GOT3 (cell line): ENCODE measurements around the gene PLEKHO2.

Experiments used
- DNase-seq: peaks from one replicate; lab custom pipeline; 2025; ENCODE audit warnings: mixed read lengths; lab: John Stamatoyannopoulos, UW

PLEKHO2 gene

DNA sequence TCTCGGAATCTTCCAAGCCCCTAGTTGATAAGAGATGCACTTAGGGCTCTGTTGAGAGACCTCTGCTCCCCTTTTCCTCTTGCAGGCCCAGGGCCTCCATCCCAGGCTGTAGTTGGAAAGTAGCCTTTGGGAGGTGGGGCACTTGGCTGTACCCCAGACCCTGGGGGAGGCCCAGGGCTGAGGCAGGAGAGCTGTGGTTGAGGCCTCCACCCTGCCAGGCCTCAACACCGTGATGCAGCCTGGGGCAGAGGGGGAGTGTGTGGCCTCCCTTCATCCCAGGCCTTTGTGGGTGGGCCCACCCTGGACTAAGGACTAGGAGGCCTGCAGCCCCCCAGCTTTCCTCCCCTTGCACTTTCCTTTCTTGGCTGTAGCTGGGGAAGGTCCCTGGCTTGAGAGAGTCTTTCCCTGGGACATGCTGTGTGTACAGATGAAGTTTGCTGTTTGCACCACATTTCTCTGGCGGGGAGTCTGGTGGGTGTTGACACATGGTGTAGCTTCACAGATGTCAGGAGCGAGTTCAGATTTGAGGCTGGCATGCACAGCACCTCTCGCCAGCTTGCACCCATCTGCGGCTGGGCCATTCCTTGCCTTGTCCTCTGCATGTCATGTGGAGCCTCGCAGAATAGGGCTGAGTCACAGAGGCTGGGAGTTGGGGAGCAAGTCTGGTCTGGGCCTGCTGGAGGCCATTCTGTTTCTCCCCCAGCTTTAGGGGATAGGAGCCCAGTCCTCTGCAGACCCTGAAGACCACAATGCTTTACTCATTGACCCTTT lies 13.7 kb downstream of the PLEKHO2 start:
- DNase-seq, result no peak

DNA sequence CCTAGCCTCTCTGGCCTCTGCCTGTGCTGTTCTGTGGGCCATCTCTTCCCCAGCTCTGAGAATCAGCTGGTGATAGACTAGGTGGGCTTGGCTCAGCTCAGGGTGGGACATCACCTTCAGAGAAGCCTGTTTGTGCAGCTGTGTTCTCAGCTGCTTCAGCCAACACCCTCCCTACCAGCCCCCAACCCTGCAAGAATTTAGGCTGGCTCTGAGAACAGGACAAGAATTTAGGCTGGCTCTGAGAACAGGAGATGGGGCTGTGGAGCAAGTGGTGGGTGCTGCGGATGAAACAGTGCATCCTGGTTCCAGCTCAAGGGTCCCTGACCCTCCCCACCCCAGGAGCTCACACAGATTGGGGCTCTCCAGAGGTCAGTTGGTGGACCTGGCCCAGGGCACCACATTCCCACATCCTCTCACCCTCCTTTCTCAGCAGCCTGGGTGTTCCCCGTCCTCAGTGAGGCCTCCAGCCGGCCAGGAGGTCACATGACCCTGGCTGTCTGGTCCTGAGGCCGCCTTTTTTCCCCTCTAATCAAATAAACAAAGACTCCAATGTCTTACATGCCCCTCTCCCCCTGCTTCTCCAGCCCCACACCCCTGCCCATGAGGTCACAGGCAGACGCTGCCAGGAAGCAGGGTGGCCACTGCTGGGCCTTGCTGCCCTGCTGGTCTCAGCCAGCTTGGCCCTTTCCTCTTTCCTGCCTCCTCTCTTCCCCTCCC lies 14.9 kb downstream of the PLEKHO2 start:
- no peak for DNase-seq

DNA sequence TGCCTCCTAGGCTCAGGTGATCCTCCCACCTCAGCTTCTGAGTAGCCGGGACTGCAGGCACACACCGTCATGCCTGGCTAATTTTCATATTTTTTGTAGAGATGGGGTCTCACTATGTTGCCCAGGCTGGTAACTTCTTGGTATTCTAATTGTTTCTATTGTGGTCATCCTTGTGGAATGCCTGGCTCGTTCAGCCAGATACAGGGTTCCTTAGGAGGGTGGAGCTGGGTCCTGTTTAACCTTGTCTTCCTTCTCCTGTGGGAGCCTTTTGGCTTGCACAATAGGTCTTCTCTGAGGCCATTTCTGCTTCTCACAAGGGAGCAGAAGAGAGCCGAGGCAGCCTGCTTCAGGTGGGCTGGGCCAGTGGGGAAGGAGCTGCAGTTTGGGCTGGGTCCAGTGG lies 15.7 kb downstream of the PLEKHO2 start:
- DNase-seq, result no peak

DNA sequence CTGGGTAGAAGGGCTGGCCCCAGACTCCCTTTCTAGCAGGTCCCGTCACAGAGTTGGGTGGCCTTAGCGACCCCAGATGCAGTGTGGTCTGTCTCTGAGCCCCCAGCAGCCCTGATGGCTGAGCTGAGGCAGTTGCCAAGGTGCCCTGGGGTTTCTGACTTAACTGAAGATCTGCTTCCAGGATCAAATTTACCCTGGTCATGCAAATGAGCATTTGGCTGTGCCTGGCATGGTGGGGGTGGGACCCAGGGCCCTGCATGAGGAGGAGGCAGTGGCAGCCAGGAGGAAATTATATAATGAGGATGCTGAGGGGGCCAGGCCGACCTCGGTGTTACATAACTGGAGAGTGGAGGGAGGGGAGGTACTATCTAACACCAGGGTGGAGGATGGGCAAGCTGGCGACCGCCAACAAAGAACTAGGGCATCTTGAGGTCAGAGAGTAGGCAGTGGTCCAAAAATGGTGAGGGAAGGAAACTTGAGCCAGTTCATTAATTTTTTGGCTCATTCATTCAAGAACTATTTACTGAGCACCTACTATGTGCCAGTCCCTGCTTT lies 16.4 kb downstream of the PLEKHO2 start:
- DNase-seq, result no peak

DNA sequence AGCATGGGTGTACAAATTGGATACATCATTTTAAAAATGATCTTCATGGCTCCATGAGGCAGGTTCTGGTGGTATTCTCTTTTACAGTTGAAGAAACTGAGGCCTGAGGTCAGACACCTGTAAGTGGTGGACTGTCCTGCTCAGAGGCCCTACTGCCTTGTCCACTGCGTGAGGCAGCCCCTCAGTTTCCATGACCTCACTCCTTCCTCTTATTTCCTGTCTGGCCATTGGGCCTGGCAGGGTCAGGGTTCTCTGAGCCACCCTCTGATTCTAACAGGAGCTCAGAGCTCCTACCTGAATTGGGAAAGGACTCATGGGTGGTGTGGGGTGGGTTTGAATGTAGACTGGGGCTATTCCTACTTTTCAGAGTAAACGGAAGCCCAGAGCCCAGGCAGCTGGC lies 17.5 kb downstream of the PLEKHO2 start:
- DNase-seq, result no peak

DNA sequence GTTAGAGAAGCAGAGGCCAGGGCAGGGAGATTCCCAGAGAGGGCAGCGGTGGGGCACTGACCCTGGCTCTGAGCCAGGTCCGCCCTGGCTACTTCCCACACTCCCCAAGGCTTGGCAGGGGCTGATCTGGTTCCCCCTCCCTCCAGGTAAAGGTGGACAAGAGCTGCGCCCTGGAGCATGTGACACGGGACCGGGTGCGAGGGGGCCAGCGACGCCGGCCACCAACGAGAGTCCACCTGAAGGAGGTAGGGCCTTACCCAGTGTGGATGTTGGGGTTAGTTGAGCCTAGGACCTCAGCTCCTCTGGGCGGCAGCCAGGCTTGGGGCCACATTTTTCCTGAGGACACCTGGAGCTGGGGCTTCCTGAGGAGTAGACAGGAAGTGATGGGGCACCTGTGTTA lies 19.6 kb downstream of the PLEKHO2 start:
- no peak for DNase-seq

DNA sequence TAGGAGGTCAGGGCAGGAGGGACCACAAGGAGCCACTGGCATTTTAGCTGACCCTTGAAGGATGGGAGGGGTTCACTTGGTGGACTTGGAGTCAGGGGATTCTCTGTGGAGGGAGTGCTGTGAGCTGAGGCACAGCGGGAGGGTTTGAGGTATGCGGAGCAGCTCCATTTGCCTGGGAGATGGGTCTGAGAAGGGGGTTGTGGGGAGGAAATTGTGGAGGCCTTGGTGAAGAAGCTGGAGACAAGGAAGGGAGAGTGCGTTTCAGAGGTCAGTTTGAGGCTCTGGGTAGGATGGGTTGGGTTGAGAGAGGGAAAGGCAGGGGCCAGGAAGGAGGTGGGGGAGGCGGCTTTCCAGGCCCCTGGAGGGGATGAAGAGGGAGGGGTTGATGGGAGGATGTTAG lies 20.2 kb downstream of the PLEKHO2 start:
- no peak for DNase-seq

DNA sequence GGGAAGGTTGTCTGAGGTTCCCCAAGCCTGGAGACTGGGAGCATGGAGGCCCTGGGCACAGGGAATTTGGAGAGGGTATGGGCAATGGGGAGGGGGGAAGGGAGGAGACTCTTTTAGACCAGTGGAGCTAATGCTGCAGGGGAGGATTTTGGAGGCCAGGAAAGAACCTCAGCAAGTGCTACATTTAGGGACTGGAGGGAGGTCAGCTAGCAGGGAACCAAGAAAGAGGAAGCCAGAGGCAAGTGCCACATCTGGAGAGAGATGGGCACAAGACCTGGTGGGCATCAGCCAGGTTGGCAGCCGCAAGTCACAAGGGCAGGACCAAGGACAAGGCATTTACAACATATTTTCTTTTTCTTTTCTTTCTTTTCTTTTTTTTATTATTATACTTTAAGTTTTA lies 20.7 kb downstream of the PLEKHO2 start:
- no peak for DNase-seq

DNA sequence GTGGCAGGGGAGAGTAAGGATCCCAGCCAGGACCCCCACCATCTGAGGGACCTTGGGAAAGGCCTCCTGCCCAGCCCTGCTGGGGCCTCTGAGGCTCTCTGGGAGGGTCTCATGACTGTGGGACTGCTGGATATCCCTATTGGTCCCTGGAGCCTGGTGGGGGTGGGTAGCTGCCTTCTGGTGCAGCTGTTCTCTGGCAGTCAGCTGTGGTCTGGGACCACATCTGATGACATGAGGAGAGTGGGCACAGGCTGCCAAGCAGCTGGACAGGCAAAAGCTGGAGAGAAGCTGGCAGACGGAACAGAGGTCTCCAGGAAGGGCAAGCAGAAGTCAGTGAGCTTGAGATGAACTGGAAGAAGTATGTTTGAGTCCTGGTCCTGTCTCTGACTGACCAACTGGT lies 22.4 kb downstream of the PLEKHO2 start:
- no peak for DNase-seq

DNA sequence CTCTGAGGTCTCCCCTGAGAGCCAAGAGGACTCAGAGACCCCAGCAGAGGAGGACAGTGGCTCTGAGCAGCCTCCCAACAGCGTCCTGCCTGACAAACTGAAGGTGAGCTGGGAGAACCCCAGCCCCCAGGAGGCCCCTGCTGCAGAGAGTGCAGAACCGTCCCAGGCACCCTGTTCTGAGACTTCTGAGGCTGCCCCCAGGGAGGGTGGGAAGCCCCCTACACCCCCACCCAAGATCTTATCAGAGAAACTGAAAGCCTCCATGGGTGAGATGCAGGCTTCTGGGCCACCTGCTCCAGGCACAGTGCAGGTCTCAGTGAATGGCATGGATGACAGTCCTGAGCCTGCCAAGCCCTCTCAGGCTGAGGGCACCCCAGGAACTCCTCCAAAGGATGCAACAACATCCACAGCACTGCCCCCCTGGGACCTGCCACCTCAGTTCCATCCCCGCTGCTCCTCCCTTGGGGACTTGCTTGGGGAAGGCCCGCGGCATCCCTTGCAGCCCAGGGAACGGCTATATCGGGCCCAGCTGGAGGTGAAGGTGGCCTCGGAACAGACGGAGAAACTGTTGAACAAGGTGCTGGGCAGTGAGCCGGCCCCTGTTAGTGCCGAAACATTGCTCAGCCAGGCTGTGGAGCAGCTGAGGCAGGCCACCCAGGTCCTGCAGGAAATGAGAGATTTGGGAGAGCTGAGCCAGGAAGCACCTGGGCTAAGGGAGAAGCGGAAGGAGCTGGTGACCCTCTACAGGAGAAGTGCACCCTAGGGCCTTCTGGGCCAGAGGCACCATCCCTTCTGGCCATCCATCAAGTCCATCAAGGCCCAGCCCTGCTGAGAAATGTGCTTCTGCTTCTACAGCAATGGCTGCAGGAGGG lies 23.6 kb downstream of the PLEKHO2 start:
- no peak for DNase-seq

DNA sequence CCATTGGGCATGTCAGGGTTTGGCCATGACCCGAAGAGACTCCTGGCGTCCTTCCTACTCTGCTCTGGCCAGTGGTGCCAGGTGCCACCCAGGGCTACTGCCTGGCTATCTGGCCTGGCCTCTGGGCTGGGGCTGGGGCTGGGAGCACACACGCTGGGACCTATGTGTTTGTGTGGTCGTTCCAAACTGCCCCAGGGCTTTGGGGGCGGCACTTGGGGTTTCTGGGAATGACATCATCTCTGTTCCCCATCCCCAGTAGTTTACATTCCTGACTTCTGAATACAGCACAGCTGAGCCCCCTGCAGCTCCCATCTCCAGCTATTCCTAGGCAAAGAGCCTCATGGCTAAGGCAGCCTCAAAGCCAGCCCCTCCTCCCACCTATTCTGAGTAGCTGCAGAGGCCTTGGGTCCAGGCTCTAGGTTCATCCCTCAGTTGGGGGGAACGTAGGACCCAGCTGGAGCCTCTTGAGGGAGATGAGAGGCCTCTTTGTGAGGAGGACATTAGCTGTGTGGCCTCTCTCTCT lies 24.3 kb downstream of the PLEKHO2 start:
- DNase-seq, result peak; percentile 29

DNA sequence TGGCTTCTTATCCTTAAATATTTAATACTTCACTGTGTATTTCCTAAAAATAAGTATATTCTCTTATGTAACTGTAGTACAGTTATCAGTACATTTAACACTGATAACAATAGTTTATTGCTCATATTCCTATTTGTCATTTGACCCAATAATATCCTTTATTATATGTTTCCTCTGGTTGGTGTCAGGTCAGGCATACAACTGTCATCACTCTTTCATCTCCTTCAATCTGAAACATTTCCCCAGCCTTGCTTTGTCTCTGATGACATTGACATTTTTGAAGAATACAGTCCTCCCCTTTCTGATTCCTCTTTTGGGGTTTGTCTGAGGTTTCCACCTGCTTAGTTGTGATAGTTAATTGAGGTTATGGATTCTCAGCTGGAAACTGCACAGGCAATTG lies 27.8 kb downstream of the PLEKHO2 start:
- DNase-seq, result no peak

DNA sequence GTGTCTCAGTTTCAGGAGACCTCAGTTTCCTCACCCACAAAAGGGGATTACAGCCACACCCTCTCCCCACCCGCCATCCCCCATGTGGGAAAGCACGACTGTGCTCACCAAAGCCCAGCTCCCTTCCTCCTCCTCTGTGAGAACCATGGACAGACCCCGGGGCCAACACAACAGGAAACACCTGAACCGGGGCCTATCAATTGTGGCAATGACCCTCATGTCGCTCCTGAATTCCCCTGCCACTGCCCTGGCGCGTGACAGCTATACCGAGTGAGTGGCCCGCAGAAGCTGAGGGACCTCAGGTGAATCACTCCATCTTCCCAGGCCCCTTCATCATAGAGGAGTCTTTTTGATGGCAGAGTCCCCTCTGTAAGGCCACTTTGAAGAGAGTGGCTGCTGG lies 28.6 kb downstream of the PLEKHO2 start:
- DNase-seq, result no peak

DNA sequence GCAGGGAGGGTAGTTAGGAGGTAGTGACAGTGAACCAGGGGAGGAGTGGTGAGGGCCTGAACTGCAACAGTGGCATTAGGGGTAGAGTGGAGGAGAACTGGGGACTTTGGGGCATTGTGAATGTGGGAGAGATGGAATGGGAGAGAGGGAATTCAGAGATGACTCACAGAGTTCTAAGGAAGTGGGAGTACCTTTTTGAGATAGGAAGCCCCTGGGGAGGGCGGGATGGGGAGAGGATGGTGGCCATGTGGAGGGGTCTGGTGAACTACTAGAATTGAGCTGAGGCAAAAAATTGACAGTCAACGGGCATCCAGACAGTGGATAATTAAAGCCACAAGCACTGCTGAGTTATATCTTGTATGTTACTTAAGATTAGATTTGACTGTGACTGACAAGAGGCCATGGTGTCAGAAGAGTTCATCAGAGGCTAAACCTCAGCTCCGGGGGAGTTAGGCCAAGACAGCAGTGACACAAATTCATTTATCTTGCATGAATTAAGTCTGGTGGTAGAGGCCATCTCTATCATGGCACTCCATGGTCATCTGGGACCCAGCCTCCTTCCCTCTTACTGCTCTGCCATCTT lies 34.0 kb downstream of the PLEKHO2 start:
- no peak for DNase-seq

DNA sequence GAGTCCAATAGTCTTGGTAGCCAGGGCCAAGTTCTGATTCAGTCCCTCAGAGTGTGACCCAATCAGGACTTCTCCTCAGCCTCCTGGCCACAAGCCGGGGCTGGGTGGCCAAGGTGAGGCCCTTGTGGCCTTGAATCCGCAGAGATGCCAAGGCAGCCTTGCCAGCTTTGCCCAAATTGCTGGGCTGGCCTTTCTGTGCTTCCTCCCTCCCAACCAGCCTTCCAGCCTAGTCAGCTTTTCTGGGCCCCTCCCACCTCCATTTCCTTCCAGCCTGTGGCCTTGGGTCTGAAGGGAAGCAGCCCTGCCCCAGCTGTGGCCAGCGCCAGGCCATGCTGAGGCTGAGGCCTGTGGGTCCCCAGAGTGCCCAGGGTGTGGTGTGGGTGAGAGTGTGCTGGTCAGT lies 35.7 kb downstream of the PLEKHO2 start:
- DNase-seq, result no peak

DNA sequence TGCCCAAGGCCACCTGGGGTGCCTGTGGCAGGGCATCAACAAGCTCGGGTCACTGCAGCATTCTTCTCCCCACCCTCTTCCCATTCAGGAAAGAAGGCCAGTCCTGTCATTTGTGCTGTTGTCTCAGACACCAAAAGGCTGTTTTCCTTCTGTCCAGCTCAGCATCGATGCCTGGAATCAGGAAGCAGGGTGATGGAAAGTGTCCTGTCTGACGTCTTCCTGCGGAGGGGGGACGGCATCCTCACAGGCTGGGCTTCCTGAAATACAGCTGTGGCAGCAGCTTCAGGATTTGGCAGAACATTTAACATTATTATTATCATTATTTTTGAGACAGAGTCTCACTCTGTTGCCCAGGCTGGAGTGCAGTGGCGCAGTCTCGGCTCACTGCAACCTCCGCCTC lies 37.0 kb downstream of the PLEKHO2 start:
- DNase-seq, result no peak

DNA sequence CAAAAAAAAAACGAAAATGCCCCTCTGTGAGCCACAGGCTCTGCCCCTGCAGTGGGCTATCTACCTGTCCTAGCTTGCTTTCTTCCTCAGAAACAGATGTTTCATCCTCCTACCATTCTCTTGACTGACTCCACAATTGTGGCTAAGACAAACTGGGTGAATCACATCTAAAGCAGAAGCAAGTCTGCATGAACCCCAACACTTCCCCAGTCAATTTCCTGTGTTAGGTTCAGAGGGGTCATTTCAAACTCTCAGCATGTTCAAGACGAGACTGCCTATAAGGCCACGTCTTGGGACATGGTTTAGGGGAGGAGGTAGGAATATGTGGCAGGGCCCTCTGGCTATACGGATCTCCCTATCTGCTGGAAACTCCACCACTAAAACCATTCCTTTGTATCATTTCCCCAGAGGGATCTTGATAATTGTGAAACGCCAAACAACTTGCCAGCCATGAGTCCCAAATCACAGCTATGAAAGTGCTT lies 41.4 kb downstream of the PLEKHO2 start:
- DNase-seq, result no peak

DNA sequence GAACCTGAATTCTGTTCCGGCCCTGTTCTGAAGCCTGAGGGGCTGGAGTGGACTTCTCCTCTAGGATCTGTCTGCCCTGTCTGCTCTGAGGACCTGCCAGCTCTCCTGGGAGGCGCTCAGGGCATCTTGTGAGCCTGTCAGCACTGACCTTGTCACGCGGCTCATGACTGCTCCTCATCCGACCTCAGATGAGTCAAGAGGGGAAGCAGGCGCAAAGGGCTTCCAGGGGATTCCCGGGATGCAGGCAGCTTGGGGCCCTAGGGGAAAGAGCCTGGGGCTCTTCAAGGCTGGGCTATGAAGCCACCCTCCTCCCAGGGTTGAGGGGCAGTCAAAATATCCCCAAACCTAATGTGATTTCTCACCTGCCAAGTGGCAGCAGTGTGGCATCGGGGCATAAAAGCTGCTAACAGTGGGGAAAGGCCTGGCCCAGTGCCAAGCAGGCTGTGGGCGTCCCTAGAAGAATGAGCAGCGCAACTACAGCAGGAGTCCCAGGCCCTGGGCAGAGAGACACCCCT lies 42.3 kb downstream of the PLEKHO2 start:
- peak; percentile 41 for DNase-seq

DNA sequence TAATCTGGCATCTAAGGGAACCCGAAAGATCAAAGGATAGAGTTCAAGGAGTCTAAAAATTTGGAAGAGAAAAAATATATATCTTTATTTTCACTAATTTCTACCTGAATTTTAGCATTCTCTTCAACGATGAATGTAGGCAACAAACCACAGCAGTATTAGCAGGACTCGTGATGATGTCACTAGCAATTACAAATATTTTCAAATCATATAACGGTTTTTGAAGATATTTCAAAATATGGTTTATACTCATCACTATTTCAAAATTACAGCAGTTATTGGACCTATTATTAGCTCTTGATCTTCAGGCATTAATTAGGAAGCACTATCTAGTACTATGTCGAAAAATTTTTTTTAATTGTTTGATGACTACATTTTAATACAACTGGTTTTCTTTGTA lies 43.0 kb downstream of the PLEKHO2 start:
- DNase-seq, result no peak

DNA sequence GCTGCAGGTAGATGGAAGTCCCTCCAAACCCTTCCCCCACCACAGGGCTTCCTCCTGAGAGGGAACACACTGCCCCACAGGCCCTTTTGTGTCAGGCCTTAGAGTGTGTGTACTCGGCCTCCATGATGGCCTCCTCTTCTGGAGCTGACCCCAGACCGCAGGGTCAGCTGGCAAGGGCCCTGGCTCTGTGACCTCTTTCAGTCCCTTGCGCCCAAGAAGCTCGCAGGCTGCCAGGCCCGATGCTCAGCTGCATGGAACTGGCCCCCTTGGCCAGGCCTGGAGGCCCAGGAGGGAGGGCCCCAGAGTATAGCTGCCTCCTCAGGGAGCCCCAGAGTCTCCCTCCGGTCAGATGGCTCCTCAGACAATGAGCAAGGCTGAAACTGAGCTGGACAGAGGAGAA lies 46.6 kb downstream of the PLEKHO2 start:
- no peak for DNase-seq

DNA sequence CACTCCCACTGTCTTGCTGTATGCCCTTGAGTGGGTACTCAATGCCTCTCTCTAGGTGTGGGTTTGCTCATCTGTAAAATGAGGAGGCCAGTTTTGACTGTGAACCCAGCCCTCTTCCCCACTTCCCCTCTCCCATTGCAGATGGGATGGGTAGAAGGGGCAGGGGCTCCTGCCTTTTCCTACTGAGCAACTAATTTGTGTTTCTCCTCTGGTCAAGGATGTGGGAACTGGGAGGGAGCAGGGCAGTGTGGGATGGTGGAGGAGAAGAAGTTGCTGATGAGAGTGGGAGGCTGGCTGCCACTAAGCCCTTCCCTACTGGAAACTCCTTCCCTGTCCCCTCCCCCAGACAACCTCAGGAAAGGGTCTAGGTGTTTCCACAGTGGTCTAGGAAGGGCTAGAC lies 49.8 kb downstream of the PLEKHO2 start:
- DNase-seq, result no peak
